Femur (tissue), 1 donor: Measurements from ENCODE around the gene PILRB.
"Not testable (repeated sequence)": the region's sequence is repeated elsewhere in the genome, so short reads cannot be mapped to it uniquely, and the experiment has no call there.

Source experiments
- DNase-seq: peaks from one replicate; pipeline ENCODE4 v3.0.0-alpha.2; 2017

The PILRB gene

GRCh38 chr7:100380196-100380595 is 22.3 kb downstream of the PILRB start:
- DNase-seq = no peak

GRCh38 chr7:100381531-100382233 is 23.8 kb downstream of the PILRB start:
- DNase-seq = not testable (repeated sequence)

GRCh38 chr7:100382234-100382853 is 24.4 kb downstream of the PILRB start:
- DNase-seq = not testable (repeated sequence)

- no peak for DNase-seq
Measured at GRCh38 chr7:100384628-100385294, 26.8 kb downstream of the PILRB start.

GRCh38 chr7:100386940-100387339 is 29.0 kb downstream of the PILRB start:
- no peak for DNase-seq

GRCh38 chr7:100387695-100388094 is 29.8 kb downstream of the PILRB start:
- no peak for DNase-seq

GRCh38 chr7:100389437-100390088 is 31.6 kb downstream of the PILRB start:
- no peak for DNase-seq

- no peak for DNase-seq
Measured at GRCh38 chr7:100390286-100391009, 32.5 kb downstream of the PILRB start.

GRCh38 chr7:100393233-100393905 is 35.5 kb downstream of the PILRB start:
- DNase-seq = no peak

- no peak for DNase-seq
Measured at GRCh38 chr7:100394077-100394476, 36.2 kb downstream of the PILRB start.

- DNase-seq = no peak
Measured at GRCh38 chr7:100396421-100396982, 38.6 kb downstream of the PILRB start.

- no peak for DNase-seq
Measured at GRCh38 chr7:100397315-100398081, 39.6 kb downstream of the PILRB start.

- DNase-seq = no peak
Measured at GRCh38 chr7:100398239-100398638, 40.3 kb downstream of the PILRB start.

GRCh38 chr7:100400041-100400440 is 42.1 kb downstream of the PILRB start:
- no peak for DNase-seq

GRCh38 chr7:100400656-100401055 is 42.7 kb downstream of the PILRB start:
- DNase-seq = no peak

- no peak for DNase-seq
Measured at GRCh38 chr7:100401811-100402210, 43.9 kb downstream of the PILRB start.

- no peak for DNase-seq
Measured at GRCh38 chr7:100402241-100402640, 44.3 kb downstream of the PILRB start.

GRCh38 chr7:100406767-100407166 is 48.9 kb downstream of the PILRB start:
- DNase-seq = no peak

GRCh38 chr7:100407285-100408180 is 49.6 kb downstream of the PILRB start:
- no peak for DNase-seq

- no peak for DNase-seq
Measured at GRCh38 chr7:100411101-100411500, 53.2 kb downstream of the PILRB start.
